IPS-20b (cell line): ENCODE data around the gene RAB11FIP4.

Source experiments
- H3K27ac ChIP-seq: one replicate; pipeline ENCODE4 v1.5.1; 2013; ENCODE audit warnings: low read length
- H3K27me3 ChIP-seq: 2 replicates; pipeline ENCODE4 v1.6.1; 2013; ENCODE audit warnings: mild to moderate bottlenecking, low read length, inconsistent platforms; ENCODE audit not compliant: insufficient read depth
- H3K36me3 ChIP-seq: 2 replicates; pipeline ENCODE4 v1.6.1; 2013; ENCODE audit warnings: low read depth, mild to moderate bottlenecking, inconsistent platforms, low read length, moderate library complexity; ENCODE audit not compliant: insufficient read depth
- H3K4me1 ChIP-seq: 2 replicates; pipeline ENCODE4 v1.6.1; 2013; ENCODE audit warnings: mild to moderate bottlenecking, control low read depth, inconsistent platforms, low read length, moderate library complexity; ENCODE audit not compliant: insufficient read depth
- H3K4me3 ChIP-seq: 2 replicates; pipeline ENCODE4 v1.5.1; 2013; ENCODE audit warnings: mild to moderate bottlenecking, low read length, inconsistent platforms
- H3K9ac ChIP-seq: 2 replicates; pipeline ENCODE4 v1.6.1; 2013; ENCODE audit warnings: low read depth, mild to moderate bottlenecking, inconsistent platforms, low read length, moderate library complexity
- H3K9me3 ChIP-seq: 2 replicates; pipeline ENCODE4 v1.6.1; 2013; ENCODE audit warnings: mild to moderate bottlenecking, low read depth, low read length, inconsistent platforms; ENCODE audit not compliant: insufficient read depth

Gene RAB11FIP4

GRCh38 chr17:31388351-31388750 lies 3.1 kb upstream of the RAB11FIP4 start:
- Histone ChIP-seq H3K9me3 (no peaks in the 10 kb centered on the region), H3K4me3 (no peak overlapping the region), H3K27ac (no peak overlapping the region), H3K36me3 (no peaks in the 10 kb centered on the region), H3K27me3 (peaks cover 40% of the 10 kb centered on the region), H3K9ac (no peak overlapping the region), H3K4me1 (no peaks in the 10 kb centered on the region)

GRCh38 chr17:31388770-31389656 lies 2.5 kb upstream of the RAB11FIP4 start:
- H3K4me3 ChIP-seq: no peak overlapping the region
- H3K9ac ChIP-seq: no peak overlapping the region
- no peaks in the 10 kb centered on the region for H3K9me3 ChIP-seq
- H3K27me3 ChIP-seq: peaks cover 47% of the 10 kb centered on the region
- no peaks in the 10 kb centered on the region for H3K36me3 ChIP-seq
- H3K27ac ChIP-seq: no peak overlapping the region
- H3K4me1 ChIP-seq: no peaks in the 10 kb centered on the region

- H3K4me3 ChIP-seq: no peak overlapping the region
- H3K9me3 ChIP-seq: no peaks in the 10 kb centered on the region
- no peak overlapping the region for H3K27ac ChIP-seq
- H3K36me3 ChIP-seq: no peaks in the 10 kb centered on the region
- no peaks in the 10 kb centered on the region for H3K4me1 ChIP-seq
- H3K27me3 ChIP-seq: peaks cover 52% of the 10 kb centered on the region
- no peak overlapping the region for H3K9ac ChIP-seq
Observed at GRCh38 chr17:31389657-31390381, 1.7 kb upstream of the RAB11FIP4 start.

GRCh38 chr17:31390426-31390747 lies 1.1 kb upstream of the RAB11FIP4 start:
- Histone ChIP-seq H3K9ac (no peak overlapping the region), H3K4me1 (no peaks in the 10 kb centered on the region), H3K36me3 (no peaks in the 10 kb centered on the region), H3K9me3 (no peaks in the 10 kb centered on the region), H3K27ac (no peak overlapping the region), H3K27me3 (peaks cover 52% of the 10 kb centered on the region), H3K4me3 (no peak overlapping the region)

GRCh38 chr17:31390748-31391495 lies 553 bp upstream of the RAB11FIP4 start:
- no peaks in the 10 kb centered on the region for H3K9me3 ChIP-seq
- H3K27ac ChIP-seq: no peak overlapping the region
- no peaks in the 10 kb centered on the region for H3K4me1 ChIP-seq
- peaks cover 52% of the 10 kb centered on the region for H3K27me3 ChIP-seq
- H3K36me3 ChIP-seq: no peaks in the 10 kb centered on the region
- peak overlapping the region; percentile 61 for H3K4me3 ChIP-seq
- no peak overlapping the region for H3K9ac ChIP-seq

- Histone ChIP-seq H3K9ac (no peak overlapping the region), H3K27ac (no peak overlapping the region), H3K36me3 (no peaks in the 10 kb centered on the region), H3K27me3 (peaks cover 52% of the 10 kb centered on the region), H3K9me3 (no peaks in the 10 kb centered on the region), H3K4me1 (no peaks in the 10 kb centered on the region), H3K4me3 (peak overlapping the region; percentile 59)
Observed at GRCh38 chr17:31392002-31392855, 754 bp downstream of the RAB11FIP4 start.

DNA sequence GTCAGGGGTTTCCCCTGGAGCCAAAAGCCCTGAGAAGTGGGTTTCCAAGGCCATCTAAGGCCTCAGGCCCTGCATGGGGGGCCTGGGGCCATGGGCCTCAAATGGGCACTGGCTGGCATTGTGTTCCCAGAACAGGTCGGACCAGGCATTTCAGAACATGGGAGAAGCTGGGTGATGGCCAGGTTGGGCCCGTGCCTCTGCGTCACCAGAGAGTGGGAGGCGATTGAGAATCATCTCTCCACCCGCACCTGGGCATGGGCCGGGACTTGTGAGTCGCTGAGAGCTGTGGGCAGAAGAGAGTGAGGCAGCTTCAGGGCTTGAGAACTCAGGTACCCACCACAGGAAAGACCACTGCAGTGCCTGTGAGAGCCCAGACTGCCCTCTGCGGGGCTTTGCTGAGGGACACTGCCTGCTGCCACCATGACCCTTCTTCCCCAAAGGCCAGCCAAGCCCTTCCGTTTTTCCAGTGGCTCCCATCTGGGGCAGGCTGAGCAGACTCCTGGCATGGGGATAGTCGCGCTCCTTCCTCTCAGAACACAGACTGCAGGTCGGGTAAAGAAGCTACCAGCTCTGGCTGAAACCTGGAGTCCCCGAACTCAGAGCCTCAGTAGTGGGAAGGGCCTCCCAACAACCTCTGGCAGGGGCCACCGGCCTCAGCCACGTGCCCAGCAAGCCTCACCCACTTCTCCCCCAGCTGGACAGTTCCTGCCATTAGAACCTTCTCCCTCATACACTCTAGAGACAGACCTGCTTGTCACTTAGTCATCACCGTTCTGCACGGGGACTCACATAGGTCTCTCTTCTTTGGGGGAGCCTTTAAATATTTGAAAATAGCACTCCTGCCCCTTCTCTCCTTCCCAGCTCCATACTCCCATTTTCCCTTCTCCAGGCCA lies 1.6 kb downstream of the RAB11FIP4 start:
- H3K9me3 ChIP-seq: no peaks in the 10 kb centered on the region
- no peak overlapping the region for H3K9ac ChIP-seq
- H3K36me3 ChIP-seq: no peaks in the 10 kb centered on the region
- H3K4me3 ChIP-seq: no peak overlapping the region
- H3K4me1 ChIP-seq: no peaks in the 10 kb centered on the region
- no peak overlapping the region for H3K27ac ChIP-seq
- H3K27me3 ChIP-seq: peaks cover 52% of the 10 kb centered on the region

- Histone ChIP-seq H3K27ac (no peak overlapping the region), H3K36me3 (no peaks in the 10 kb centered on the region), H3K9me3 (no peaks in the 10 kb centered on the region), H3K9ac (no peak overlapping the region), H3K4me1 (no peaks in the 10 kb centered on the region), H3K27me3 (peaks cover 52% of the 10 kb centered on the region), H3K4me3 (no peak overlapping the region)
Observed at GRCh38 chr17:31393749-31394146, 2.3 kb downstream of the RAB11FIP4 start.

- Histone ChIP-seq H3K9ac (no peak overlapping the region), H3K27me3 (peaks cover 45% of the 10 kb centered on the region), H3K36me3 (no peaks in the 10 kb centered on the region), H3K9me3 (no peaks in the 10 kb centered on the region), H3K27ac (no peak overlapping the region), H3K4me3 (no peak overlapping the region), H3K4me1 (no peaks in the 10 kb centered on the region)
Observed at GRCh38 chr17:31394544-31394943, 3.1 kb downstream of the RAB11FIP4 start.

- H3K9ac ChIP-seq: no peak overlapping the region
- H3K4me1 ChIP-seq: no peaks in the 10 kb centered on the region
- H3K9me3 ChIP-seq: no peaks in the 10 kb centered on the region
- peaks cover 22% of the 10 kb centered on the region for H3K27me3 ChIP-seq
- H3K36me3 ChIP-seq: no peaks in the 10 kb centered on the region
- H3K4me3 ChIP-seq: no peak overlapping the region
- no peak overlapping the region for H3K27ac ChIP-seq
Observed at GRCh38 chr17:31397256-31397939, 5.9 kb downstream of the RAB11FIP4 start.
